ENCODE measurements around the gene RELCH. TPM values are rescaled to one million over a fixed set of nuclear protein-coding genes. Genes with fewer than 3 reads are reported as not detected.
A peak's percentile ranks its signal among the peaks of the same experiment; 100 is the strongest.

Gene RELCH
- polyA plus RNA-seq, 12 donors: 11.6 to 26.4 (median 20.8) TPM; not detected in 1

DNA sequence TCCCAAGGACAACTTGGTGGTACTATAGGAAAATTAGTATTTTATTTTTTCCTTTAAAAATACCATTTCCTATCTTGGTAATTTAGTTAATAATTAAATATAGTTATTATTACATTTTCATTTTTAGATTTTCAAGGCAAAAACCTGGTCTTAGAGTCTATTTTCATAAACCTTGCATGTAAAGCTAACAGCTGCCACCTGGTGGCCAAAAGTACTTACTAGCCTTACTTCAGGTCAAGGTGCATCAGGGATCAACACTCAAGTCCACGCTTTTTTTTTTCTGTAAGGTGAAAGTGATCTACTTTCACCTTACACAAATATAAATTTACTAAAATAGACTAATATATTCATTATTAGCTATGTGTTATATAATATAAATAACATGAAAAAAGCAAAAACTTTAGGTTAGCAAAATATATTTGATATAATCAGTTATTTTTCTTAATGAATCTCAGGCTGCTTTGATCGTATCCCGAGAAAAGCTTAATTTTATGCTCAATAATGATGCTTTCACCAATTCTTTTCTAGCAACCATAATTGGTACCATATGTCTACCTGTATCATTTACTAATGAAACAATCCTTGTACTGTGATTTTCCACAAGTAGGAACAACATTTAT lies 62.5 kb downstream of the RELCH start:
- peak; percentile 58 for DNase-seq

DNA sequence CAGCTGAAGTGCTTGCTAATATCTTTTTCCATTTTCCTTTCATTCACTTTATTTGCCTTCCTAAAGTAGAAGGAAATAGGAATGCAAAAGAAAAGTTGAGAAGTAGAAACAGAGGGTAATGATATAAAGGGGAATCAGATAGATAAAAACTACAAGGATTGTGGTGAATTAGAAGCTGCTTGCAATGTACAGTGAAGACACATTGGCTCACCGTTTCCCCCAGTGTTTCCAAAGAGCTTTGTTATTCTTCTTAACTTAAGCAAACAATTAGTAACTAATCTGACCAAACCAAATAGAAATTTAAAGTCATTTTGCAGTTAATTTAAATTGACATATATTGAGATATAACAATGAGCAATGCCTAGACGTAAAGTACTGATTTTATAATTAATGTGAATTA lies 63.4 kb downstream of the RELCH start:
- no peak for DNase-seq

DNA sequence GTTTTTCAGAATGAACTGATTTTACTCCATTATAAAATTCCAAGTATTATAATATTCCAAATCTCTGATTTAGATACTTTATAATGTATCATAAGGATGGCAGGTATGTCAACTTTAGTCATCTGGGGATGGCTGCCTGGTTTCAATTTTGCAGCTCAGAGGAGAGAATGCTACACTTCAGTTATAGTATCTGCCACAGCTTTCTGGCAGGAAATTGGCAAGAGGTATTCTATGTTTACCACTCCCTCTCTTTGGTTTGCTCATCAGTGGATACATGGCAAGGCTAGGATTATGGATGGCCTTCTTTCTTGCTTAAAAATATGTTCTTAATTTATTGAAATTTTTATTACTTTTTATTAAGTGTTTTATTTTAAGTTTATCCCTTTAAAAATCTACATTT lies 71.0 kb downstream of the RELCH start:
- no peak for DNase-seq

DNA sequence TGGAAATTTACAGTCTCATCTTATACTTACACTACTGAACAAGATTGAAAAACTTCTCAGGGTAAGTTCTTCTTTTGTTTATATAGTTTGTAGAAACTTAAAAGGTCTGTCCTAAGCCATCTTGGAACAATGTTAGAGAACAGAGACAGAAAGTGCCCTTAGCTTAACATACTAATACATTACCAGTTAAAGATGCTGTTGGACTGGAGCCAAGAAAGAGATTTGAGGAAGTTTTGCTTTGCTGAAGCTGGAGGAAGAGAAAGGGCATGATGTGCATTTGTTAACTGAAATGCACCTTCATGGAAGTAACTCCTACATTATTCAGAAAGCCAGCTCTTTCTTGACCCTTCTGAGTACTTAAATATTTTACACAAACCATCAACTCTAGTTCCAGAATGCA lies 71.6 kb downstream of the RELCH start:
- peak; percentile 17 for DNase-seq

DNA sequence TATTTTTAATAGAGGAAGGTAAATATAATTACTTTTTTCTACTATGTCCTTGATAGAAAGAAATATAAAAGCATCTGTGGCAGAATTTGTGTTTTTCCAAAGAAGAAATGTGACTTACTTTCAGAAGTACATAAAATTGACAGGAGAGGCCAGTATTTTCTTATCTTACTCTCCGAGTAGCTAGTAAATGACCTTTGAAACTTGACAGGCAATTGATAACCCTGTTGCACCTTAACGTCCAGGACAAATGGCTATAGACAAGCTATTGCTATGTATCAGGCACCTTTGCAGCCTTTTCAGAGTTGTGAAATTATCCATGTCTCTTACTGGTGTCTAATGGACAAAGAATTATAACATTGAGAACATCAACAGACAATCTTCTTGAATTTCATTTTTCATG lies 75.0 kb downstream of the RELCH start:
- DNase-seq: no peak

DNA sequence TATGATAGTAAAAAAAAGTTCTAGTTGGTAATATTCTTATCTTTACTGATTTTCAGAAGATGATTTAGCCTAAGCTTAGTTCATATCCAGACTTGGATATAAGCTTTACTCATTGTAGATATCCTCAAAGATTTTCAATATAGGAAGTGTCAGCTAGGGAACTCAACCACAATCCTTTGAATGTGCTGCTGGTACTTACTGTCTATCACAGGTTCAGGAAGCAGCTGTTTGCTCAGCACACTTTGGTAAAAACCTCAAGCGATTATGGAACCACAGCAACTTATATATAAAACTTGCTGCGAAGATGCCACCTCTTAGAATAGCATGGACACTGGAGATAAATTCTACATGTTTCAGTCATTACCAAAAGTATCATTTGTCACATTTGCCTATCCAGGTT lies 77.9 kb downstream of the RELCH start:
- DNase-seq: no peak

DNA sequence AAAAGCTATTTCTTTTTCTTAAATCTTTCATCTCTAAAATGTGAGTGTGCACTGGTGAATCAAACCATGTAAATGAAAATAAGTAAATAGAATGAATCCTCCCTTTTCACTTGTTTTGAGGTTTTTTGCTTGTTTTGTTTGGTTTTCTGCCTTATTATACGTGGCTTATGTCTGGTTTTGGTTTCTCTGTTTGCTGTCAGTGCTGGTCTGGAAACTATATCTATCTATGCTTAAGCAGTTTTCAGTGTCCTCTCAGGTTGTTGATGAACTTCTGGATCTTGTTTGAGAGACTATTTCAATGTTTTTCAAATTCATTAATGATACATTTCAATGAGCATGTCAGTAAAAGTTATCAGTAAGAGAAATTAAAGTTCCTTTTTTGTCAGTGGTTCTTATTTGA lies 90.0 kb downstream of the RELCH start:
- DNase-seq: no peak

DNA sequence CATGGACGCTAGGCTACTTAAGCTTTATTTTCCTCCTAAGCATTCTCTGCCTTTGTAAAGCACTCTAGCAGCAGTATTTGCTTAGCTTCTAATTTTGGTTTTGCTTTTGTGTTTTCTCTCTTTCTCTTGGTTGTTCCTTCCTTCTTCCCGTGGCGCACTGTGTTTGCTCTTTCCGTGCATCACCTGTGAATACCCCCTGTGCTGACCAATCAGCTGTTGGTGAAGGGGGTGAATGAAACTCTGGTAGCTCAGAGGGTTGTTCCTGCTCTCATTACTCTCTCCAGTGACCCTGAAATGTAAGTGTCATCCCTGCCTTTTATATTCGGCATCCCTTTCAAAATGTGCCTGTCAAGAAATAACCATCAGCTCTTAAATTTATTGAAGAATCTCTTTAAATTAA lies 92.5 kb downstream of the RELCH start:
- no peak for DNase-seq

DNA sequence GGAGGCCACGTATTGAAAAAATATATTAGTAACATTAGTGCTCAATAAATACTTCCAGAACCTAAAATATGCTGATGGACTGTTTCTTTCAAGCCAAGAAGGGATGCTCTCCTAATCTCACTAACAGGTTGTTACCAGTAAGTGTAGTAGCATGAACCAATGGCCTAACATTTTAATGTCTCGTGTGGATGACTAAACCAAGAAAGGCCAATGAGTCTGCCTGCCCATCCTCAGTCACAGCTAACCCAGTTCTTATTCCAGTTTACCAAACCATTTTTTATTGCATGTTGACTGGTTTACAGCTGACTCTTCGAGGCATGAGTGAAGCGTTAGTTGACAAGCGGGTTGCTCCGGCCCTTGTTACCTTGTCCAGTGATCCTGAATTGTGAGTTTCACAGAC lies 93.0 kb downstream of the RELCH start:
- no peak for DNase-seq

DNA sequence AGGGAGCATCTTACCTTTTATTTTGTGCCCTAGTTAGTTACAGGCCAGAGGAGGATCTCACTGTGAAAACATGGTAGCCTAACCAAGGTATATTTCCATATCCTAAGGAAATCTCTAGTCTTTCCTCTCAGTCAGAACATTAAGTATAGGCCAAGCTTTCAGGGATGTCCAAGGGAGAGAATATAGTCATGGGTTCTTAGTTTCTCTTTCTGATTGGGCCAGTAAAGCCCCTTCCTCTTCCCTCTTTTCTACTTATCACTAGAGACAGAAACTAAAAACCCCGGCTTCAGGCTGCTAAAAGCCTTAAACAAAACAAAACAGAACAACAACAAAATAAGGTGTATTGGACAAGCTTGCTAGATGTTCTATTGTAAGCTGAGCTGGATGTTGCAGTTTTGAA lies 93.7 kb downstream of the RELCH start:
- DNase-seq: peak; percentile 12

DNA sequence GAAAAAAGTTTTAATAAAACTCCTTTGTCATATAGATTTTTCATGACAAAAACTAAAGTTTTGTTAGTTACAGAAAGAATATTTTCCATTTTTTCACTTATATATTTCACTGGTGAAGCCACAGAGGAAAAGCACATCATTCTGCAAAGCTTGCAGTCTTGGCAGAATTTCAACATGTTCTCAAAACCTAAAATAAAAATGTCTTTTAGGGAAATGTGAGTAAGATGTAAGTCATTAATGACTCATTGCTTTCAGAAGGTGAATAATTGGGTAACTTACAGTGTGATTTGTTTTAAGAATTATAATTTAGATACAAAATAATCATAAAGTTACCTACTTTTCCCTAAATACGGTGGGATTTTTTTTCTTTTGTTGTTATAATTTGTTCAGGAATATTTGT lies 94.6 kb downstream of the RELCH start:
- DNase-seq: peak; percentile 66

DNA sequence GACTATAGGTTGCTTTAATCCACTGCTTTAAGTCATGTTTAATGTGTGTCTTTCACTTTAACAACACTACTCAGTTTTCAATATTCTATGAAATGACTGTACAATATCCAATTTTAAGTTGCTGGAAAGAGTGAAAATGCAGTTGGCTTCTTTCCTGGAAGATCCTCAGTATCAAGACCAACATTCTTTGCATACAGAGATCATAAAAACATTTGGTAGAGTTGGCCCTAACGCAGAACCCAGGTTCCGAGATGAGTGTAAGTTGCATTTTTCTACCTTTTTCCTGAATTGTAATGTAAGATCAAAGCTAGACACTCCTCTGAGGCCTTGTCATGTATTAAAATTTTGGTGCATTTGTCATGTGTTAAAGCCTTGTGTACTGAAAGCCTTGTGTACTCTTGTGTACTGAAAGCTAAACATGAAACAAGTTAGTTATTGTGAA lies 95.2 kb downstream of the RELCH start:
- peak; percentile 88 for DNase-seq

DNA sequence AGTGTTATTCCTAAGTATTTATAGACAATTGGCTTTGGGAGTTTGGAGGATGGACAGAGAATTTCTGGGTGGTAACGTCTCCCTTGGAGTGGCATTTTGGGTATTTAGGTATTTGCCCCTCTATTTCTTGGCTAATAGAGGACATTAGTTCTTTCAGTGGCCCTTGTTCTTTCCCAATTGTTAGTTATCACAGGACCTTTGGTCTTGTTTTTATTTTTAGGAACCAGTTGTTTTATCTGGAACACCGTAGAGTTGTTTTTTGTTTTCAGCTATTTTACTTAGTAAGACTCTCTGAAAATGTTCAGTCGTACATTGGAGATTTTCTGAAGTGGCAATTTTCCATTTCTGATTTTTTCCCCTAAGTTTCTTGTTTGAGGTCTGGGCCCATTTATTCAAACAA lies 97.6 kb downstream of the RELCH start:
- no peak for DNase-seq

DNA sequence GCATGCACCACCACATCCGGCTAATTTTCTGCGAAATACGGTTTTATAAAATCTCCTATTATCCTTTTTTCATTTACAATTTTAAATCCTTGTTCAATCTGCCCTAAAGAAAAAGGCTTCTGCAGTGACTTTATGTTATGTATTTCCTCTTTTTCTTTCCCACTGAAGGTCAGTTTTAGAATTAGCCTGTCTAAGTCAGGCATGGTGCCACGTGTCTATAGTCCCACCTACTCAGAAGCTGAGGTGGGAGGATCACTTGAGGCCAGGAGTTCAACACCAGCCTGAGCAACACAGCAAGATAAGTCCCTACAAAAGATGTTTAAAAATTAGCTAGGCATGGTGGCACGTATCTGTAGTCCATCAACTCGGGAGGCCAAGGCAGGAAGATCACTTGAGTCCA lies 98.2 kb downstream of the RELCH start:
- DNase-seq: no peak

DNA sequence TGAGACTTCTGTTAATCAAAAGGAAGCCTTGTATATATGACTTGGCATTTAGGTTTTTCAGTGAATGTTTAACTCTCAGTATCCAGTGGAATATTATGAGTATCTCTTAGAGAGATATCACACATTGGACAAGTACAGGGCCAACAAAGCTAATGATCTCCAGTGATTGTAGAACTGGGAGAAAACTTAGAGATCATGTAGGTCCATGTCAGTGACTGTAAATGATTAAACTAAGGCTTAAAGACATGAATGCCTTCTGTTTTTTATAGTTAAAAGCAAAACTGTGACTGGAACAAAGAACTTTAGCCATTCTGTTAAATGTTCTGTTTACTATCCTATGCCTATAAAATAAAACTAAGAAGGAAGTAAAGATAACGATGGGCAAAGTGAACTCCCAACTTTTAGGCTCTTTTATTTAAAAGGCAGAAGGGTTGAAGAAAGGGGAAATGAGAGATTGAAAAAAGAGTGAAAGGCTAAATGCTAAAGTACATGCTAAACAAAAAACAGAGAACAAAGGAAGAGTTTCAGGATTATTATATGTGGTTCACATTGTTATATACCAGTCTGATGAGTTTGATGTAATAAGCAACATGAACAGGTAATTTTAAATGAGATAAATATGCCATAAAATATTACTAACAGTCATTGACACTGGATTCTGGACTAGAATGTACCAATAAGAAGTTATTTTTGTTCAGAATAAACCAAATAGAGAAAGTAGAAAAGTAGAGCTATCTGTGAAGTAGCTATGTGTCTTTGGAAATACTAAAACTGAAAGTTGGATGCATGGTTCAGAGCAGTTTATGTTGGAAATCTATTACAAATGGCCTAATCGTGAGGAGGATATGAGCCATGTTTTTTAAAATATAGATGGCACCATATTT lies 101.0 kb downstream of the RELCH start:
- DNase-seq: no peak

DNA sequence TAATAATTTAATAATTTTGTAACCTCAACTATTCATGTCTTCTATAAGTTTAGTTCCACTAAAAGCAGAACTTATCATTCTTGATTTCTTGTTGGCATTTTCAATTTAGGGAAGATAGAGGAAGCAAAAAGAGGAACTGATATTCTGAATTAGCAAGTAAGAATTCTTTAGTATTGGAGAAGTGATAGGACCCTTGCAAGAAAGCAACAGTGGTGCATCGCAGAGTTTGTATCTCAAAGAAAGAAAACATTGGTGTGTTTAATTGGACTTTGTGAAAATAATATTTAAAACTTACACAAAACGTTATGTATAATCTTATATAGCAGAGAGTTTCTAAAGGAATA lies 101.6 kb downstream of the RELCH start:
- no peak for DNase-seq

DNA sequence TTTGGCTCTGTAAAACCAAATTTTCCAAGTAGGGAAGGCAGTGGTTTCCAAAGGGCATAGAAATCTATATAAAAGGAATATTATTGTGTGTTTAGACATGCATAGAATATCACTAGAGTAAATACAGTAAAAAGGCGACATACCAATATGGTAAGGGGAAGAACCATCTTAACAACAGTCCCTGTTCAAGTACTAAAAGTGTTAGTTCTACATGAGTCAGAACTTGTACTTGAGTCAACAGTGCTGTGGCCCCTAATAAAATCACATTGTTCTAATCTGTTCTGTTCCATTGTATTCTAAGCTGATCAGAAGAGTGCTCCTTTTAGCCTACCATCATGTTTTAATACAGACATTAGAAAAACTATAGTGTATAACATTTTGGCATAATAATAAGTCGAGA lies 102.0 kb downstream of the RELCH start:
- no peak for DNase-seq

DNA sequence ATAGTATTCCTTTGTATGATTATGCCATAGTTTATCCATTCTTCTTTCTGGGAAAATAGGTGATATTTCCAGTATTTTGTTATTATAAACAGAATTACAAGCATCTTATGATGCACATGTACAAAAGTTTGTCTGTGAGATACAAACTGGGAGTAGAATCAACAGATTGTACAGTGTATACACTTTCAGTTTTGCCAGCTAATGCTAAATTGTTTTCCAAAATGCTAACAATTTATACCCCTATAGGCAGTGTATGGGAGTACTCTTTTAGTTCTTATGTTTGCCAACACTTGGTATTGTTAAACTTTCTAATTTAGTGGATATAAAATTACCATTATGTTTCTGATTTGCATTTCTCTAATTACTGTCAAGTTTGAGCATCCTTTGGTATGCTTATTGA lies 107.0 kb downstream of the RELCH start:
- DNase-seq: no peak

DNA sequence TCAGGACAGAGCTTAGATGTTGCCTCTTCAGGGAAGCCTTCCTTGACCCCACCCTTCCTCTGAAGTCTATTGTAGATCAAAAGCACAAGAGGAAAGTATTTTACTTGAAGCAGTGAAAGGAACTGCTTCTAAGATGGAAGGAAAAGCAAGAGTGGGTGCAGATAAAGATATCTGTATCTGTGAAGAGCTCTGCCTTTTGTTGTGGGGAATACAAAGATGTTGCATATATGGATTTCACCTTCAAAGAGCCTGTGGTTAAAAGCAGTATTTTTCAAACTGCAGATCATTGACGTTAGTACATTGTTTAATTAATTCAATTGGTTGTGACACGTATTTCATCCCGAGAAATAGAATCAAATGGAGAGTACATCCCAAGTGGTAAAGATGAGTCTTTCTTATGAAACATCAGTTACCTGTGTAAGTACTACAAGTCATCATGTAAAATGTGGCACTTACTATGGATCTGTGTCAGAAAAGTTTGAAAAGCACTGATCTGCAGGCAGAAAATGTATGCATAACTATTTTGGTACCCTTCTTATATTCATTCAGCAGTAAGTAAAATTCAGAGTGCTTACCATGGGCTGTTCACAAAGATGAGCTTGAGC lies 113.4 kb downstream of the RELCH start:
- no peak for DNase-seq

DNA sequence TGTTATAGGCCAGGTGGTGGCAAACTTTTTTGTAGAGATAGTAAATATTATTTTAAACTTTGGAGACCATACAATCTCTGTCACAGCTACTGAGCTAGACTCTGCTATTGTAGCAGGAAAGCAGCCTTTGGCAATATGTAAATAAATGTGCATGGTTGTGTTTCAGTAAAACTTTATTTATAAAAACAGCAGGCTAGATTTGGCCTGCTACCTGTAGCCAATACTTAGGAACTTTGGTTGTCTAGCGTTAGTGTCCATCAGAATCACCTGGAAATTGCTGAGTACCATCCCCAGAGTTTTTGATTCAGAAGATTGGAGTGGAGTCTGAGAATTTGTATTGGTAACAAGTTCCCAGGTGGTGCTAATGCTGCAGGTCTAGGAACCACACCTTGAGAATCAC lies 114.3 kb downstream of the RELCH start:
- no peak for DNase-seq

DNA sequence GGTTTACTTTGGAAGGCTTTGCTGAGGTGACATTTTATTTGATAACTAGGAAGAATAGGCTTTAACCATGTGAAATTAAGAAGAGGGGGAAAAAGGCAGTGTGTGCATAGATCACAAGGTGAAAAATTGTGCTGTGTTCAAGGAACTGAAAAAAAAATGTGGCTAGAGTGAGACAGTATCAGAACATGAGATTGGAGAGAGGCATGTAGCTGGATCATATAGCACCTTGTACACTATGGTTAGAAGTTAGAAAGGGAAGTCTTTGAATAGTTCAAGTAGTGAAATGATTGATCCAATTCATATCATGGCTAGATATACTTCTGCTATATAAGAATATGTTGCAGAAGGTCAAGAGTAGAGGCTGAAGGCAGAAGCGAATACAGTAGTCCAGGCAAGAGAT lies 125.8 kb downstream of the RELCH start:
- no peak for DNase-seq

DNA sequence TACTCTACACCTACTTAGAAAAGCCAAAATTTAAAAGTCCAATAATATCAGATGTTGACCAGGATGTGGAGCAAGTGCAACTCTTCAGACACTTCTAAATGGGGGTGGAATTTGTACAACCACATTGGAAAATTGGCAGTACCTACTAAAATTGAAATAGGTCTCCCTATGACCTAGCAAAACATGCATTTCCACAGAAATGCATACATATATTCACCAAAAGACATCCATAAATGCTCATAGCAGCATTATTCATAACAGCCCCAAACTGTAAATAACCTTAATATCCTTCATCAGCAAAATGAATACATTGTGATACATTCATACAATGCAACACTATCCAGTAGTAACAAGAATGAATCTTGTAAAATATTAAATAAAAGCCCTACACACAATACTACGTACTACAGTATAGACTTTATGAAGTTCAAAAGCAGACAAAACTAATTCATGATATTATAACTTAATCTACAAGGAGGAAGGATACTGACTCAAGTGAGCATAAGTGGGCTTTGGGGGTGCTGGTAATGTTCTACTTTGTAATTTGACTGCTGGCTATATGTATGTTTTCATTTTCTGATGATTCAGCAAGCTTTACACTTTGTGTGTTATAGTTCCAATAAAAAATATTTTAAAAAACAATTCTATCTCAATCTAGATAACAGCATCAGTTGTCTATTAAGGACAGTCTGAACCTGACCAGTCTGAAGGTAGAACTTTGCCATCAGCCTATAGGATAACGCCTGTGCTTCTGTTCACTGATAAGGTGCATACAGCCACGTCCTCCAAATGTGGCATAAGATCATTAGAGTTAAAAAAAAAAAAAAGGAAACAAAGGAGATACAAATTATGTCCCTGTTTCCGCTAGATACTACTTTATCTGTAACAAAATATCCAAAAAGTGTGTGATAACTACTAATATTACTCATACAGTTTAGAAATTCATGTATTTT lies 131.4 kb downstream of the RELCH start:
- no peak for DNase-seq
